GM21529 (cell line): ENCODE results near the gene OTX1.
"Not testable (repeated sequence)": the region's sequence is repeated elsewhere in the genome, so short reads cannot be mapped to it uniquely, and the experiment has no call there.

Experiments used
- ATAC-seq: cut with Tn5 transposase; IDR thresholded peaks from one replicate; pipeline ENCODE4 v1.9.1; 2021; ENCODE audit not compliant: unreplicated experiment

OTX1 gene

DNA sequence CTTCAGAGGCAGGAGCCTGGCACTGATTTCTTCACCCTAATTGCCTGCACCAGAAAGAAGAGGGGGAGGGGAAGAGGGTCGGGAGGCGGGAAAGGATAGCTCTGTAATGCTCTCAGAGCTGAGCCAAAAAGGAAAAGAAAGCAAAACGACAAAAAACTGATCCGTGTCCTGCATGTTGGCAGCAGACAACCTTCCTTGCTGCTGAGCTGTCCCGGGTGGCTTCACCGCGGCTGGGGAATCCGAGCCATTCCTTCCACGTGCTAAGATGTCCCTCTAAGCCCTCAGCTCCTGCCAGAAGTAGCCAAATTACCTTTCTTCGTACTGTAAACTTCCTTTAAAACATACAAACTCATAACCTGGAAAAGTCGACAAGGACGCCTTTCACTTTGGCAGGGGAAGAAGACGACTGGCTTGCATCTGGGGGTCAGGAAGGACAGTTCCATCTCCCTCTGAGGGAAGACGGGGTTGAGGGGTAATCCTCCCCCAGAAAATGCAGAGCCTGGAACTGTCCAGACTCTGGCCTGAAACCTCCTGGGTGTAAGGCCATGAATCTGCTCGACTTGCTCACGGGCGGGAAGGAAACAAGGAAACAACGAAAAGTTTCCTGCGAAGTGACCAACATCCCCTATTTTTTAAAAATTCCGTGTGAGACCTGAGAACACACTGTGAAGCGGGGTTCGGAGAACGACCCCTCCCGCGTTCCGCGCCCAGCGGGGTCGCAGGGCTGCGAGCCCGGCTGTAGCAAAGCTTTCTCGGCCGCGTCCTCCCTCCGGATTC, 7.7 kb downstream of the OTX1 start:
- ATAC-seq = no peak

DNA sequence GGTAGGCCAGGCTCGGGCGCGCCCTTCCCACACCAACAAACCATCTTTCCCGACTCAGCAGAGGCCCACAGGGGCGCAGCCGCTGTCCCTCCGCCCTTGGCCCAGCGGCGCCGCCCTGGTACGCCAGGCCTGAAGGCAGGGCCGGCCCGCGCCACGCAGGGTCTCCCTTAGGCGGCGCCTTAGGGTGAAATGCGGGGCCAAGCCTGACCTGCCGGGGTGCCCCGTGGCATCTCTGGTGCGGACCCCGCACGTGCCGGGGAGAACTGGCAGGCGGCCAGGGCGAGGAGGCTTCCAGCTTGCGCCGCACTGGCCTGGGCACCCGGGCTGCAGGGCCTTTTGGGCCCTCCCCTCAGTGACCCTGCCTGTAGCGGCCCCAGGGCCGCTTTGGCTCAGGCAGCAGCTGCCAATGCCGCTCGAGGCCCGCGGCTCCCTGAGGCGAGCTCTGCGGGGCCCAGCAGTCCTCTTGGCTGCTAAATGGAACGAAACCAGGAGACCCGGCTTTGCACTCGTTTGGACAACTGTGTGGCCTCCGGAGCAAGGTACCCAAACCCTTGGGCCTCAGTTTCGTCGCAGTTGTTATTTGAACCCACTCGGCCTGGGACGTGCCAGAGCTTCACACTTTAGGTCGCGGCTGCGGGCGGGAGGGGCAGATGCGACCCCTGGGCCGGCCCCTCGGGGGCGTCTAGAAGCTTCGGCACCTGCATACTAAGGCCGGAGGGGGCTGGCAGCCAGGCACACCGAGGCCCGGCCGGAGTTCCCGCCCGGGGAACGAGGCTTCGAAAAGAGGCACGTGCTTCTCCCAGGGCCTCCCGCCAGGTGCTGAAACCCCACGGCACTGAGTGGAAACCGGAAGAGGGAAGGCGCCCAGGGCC, 8.5 kb downstream of the OTX1 start:
- ATAC-seq = no peak

DNA sequence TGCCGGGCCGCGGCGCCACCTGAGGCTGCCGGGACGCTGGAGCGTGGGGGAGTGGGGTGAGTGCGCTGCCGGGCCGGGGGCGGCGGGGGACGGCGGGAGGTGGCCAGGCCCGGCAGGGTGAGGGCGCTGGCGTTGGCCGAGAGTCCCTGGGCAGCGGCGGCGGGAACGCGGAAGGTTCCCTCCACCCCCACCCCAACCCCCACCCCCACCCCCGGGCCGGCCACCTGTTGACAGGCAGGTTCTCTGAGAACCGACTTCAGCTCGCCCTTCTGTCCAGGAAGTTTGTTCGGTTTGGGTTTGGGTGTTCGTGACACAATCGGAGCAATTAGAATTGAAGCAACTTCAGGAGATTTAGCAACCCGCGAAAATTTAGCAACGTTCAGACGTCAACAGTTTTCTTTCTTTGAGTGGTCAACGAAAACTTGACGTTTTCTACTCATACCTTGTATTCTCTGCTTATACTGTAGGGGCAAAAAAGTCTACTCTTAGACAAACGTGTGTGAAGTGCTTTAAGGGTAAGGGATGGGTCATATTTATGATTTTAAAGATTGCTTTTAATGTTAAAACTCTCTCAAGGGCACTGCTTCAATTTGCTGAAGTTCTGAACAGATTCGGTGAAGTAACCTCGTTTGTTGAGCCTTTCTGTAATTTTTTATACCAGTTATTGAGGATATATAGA, 9.3 kb downstream of the OTX1 start:
- no peak for ATAC-seq

DNA sequence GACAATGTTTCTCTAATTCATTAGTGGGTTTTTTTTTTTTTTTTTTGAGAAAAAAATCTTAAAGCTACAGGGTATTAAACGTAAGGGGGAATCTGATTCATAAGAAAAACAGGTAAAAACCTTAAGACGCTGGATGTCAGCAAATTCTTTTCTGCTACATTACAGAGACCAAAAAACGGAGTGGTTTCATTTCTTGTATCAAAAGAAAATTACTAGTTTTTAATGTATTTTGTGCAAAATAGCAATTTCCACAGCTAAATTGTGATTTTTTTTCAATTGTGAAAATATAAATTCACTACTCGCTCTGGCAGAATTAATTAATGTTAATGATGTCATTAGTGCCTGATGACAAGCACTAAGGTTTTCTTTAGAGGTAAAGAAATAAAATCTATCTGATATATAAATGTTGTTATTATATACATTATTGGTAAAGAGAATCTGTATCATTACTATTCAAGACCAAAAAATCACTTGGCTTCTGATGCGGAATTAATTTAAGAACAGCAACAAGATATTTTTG, 9.9 kb downstream of the OTX1 start:
- ATAC-seq = no peak

DNA sequence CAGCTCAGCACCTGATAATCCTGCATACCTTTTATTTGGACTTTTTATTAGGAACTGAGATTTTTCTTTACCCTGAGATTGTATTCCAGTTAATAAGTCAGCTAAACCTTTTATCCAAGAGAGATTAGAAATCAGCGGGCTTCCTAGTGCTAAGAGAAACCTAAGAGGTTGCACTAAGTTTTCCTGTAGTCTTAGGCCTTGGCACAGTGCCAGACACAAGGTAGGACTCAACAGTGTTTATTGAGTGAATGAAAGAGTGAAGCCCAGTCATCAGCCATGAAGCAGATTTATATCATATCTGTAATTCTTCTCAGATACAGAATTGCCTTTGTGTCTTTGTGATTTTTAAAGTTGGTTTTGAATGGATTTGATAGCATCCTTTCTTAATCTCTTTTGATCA, 13.6 kb downstream of the OTX1 start:
- ATAC-seq = no peak

DNA sequence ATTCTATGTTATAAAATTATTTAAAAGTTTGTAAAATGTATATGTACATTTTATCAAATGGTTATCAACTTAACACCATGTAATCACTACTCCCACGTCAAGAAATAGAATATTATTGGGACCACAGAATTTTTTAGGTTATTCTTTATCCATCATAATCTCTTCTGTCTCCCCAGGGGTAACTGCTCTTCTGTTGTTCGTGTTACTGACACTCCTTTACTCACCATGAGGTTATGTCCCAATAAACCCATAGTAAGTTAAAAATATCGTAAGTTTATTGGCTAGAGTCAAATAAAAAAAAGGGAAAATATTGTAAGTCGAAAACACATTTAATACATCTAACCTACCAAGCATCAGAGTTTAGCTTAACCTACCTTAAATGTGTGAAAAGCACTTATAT, 14.0 kb downstream of the OTX1 start:
- ATAC-seq = no peak

DNA sequence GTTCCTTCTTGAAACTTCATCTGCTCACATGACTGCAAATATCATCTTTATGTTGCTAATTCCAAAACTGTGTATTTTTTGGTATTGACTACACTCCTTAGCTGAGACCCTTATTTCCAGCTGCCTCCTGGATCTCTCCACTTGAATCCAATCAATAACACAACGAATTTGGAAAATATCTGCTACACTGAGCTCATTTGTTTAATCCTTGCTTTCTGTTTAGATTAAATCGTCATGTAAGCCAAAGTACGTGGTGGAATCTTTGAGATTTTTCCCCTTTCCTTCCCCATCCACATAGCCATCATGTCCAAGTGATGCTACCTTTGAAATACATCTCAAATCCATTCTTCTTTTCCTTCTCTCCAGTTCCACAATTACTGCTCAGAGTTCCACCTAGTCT, 15.6 kb downstream of the OTX1 start:
- no peak for ATAC-seq

DNA sequence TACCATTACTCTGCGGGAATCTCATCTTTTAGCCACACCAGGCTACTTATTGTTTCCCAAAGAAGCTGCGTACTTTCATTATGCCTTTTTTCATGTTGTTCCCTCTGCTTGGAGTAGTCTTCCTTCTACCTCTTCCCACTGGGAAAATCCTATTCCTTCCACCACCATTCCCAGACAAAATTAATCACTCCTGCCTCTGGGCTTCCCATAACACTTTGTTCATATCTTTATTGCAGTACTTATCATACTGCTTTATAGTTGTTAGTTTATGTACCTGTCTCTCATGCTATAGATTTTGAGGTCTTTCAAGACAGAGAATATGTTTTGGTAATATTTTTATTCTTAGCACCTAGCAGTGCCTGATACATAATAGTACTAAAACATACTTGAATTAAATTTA, 16.2 kb downstream of the OTX1 start:
- no peak for ATAC-seq

DNA sequence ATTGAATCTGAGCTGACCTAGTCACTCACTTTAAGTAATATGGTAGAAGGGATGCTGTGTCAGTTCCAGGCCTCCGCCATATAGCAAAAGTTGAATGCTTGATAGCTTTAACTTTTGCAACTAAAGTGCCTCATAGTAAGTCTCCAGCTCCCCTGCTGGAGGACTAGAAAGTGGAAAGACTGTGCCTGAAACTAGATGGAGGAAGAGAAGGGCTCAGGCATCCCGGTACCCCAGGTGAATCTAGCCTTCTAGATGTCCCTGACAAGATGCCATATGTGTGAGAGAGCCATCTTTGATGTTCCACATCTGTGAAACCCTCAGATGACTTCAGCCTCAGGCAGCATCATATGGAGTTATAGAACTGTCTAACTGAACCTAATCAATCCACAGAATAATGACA, 21.0 kb downstream of the OTX1 start:
- ATAC-seq = no peak

DNA sequence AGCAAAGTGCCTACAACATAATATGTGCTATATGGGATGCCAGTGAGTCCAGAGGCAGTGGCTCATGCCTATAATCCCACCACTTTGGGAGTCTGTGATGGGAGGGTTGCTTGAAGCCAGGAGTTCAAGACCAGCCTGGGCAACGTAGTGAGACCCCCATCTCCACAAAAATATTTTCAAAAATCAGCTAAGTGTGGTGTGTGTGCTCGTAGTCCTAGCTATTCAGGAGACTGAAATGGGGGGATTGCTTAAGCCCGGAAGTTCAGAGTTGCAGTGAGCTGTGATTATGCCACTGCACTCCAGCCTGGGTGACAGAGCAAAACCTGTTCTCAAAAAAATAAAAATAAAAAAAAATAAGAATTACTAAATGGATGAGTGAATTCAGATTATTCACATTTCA, 23.4 kb downstream of the OTX1 start:
- ATAC-seq = no peak

DNA sequence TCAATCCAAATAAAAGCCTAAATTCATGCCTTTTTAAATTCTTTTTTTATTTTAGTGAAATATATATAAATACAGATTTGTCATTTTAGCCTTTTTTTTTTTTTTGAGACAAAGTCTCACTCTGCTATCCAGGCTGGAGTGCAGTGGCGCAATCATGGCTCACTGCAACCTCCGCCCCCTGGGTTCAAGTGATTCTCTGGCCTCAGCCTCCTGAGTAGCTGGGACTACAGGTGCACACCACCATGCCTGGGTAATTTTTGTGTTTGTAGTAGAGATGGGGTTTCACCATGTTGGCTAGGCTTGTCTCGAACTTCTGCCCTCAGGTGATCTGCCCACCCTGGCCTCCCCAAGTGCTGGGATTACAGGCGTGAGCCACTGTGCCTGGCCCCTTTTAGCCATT, 23.8 kb downstream of the OTX1 start:
- not testable (repeated sequence) for ATAC-seq

DNA sequence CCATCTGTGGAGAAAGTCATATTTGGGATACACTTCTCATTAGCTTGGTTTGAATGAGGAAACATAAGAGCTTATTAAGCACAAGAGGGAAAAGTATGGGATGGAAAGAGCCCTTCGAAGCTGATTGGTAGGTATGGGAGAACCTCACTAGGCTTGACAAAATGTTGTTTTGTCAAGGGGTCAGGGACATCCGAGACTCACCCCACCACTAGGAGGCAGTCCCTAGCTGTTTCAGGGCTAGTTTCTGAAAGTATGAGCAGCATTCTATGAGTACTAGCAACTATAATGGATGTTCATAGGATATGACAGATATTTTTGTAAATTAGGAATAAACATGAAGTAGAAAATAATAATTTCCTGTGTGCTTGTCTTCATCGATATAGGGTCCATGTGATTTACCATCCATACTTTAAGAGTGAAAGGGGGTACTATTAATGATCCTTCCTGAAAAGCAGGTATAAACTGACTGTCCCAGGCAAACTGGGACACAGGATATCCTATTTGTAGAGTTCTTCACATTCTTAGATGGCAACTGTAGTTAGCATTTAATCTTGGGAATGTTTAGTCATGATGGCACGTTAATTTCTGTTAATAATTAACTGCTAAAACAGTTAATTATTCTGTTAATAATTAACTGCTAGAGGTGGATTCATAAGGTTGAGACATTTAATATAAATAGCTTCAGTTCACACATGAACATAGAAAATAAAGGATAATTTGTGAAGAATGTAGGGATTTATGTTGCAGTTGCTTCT, 28.4 kb downstream of the OTX1 start:
- ATAC-seq = no peak

DNA sequence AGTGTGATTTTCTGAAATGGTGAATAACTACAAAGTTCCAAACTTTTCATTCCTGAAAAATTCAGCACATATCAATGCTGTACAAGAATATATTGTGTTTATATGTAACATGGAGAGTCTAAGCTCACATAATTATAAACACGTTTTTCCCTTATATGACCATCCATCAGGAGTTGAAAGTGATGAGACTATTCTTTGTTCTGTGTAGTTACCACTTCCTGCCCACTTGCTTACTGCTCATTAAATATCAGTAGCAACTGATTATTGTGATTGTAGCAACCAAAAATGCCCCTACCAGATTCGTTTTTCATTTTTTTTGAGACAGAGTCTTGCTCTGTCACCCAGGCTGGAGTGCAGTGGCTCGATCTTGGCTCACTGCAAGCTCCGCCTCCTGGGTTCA, 30.8 kb downstream of the OTX1 start:
- ATAC-seq = no peak

DNA sequence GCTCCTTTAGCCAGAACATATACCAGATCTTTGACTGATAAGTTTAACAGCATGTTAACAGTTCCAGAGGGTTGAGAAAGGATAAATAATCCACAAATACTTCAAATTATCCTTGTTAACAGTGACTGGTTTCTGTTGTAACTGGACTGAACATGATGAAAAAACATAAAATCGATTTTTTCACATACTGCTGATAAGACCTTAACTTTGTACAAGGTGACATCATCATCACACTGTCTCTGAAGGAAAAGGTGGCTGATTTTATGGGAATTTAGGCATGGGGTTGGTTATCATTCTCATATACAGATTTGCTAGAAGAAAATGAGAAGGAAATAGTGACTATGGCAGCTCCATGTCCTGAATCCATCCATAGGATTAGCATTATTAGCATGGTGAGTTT, 36.1 kb downstream of the OTX1 start:
- ATAC-seq = no peak

DNA sequence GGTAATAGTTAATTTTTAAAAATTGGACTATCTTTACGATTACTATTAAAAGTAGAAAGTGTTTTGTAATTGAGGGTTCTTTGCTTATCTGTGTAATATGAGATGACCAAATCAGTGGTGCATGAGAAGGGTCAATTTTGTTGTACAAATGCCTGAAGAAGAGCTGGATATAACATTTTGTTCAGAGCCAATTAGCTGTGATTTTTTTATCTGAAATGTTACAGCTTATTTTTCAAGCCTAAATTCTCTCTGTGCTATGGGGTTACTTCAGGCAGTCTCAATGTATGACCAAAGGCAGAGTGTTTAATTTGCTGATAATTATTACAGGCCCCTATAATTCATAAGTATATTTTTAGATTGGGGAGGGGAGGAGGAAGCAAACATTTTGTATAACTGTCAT, 41.8 kb downstream of the OTX1 start:
- no peak for ATAC-seq

DNA sequence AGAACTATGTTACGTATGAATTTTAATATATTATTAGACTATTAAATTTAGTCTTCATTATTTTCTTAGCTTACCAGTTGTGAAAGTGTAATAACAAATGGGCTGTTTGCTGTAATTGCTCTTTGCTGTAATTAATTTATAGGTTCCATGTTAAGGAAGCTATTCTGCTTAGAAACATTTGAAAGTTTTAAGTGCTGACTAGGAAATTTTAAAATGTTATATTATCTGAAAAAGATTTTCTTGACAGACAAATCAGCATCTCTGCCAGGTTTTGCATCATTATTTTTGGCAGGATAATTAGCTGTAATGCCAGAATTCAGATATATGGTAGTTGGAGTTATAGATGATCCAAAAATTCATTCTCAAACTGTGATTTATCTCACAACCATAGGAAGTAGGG, 42.2 kb downstream of the OTX1 start:
- no peak for ATAC-seq

DNA sequence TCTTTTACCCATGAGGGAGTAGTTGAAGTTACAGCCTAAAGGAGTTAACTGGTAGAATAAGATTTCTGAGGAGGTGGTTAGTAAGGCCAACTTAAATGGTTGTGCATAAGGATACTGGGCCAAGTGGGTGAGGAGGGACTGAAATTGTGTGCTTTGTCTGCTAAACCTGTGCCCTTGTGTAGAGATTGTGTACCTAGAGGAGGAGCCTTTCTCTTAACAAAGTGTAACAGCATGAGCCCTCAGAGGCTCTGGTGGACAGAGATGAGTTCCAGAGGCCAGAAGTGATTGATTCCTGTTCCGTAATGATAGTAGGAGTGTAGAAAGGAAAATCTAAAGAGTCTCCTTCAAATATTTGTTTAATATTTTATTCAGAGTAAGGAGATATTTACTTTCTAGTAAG, 42.9 kb downstream of the OTX1 start:
- no peak for ATAC-seq

DNA sequence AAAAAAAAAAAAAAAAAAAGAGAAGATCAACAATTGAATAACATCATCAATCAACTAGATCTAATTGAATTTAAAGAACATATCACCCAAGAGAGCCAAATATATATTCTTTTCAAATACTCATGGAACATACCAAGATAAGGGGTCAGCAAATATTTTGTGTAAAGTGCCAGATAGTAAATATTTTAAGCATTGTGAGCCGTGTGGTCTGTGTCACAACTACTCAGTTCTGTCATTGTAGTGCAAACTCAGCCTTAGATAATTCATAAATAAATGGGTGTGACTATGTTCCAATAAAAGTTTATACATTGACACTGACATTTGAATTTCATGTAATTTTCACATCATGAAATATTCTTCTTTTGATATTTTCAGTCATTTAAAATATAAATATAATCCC, 45.9 kb downstream of the OTX1 start:
- ATAC-seq = no peak

DNA sequence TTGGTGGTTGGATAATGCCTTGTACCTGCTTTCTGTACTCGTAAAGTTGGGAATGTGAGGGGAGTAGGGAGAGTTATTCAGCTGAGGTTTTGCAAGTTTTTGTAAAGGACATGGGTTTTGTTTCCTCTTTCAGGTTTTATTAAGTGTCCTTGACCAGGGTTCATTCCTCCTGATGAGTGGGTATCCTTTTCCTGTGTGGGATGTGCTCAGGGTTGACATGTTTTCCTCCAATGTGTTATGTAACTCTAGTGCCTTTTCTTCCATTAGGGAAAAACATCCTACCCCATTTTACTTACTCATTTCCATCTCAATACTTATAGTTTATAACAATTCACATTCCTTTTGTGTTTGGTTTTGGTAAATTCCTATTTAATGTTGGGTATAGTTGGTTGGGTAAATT, 48.4 kb downstream of the OTX1 start:
- no peak for ATAC-seq

DNA sequence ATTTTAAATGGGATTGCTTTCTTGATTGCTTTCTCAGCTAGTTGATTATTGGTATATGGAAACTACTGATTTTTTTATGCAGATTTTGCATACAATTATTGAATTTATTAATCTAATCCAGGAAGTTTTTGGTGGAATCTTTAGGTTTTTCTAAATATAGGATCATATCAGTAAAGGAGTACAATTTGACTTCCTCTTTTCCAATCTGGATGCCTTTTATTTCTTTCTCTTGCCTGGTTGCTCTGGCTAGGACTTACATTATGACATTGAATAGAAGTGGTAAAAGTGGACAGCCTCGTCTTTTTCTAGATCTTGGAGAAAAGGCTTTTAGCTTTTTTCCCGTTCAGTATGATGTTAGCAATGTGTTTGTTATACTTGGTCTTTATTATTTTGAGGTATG, 51.3 kb downstream of the OTX1 start:
- ATAC-seq = no peak

DNA sequence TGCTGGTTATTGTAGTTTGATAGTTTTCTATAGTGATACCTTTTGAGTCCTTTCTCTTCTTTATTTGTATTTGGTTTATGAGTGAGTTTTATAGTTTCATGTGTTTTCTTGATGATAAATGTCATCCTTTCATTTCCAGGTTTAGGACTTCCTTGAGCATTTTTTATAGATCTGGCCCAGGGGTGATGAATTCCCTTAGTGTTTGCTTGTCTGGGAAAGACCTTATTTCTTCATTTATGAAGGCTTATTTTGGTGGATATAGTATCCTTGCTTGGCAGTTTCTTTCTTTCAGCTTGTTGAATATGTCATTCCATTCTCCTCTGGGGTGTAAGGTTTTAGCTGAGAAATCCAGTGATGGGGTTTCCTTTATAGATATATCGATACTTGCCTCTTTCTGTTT, 53.9 kb downstream of the OTX1 start:
- no peak for ATAC-seq
